Measurements from ENCODE around the gene NRG3.

The NRG3 gene

GRCh38 chr10:82750538-82750937 is 875.5 kb downstream of the NRG3 start:
- in situ Hi-C loops (cut with HindIII; ENCODE audit: low sequenced_read_pairs) = no loop called here

- in situ Hi-C loops (cut with HindIII; ENCODE audit: low sequenced_read_pairs) = no loop called here
Measured at GRCh38 chr10:82757397-82757796, 882.4 kb downstream of the NRG3 start.

DNA sequence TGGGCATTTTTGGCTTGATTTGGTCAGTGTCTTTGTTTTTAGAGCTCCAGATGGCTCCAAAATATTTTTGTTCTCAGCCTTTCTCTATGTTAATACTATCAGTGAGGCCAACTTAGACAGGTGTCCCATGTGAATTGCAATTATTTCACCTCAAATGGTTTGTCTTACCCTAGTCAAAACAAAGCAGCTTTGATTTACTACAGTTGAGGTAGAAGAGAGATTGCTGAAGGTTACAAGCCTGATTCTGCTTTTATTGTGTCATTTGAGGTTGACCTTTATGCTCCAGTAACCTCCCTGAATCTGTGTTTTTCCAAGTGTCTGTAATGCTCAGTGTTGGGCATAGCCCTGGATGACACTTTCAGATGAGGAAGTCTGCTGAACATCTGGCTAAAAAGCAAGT is 882.9 kb downstream of the NRG3 start:
- in situ Hi-C loops (cut with HindIII; ENCODE audit: low sequenced_read_pairs) = no loop called here

- in situ Hi-C loops (cut with HindIII; ENCODE audit: low sequenced_read_pairs) = no loop called here
Measured at GRCh38 chr10:82759050-82759449, 884.1 kb downstream of the NRG3 start.

DNA sequence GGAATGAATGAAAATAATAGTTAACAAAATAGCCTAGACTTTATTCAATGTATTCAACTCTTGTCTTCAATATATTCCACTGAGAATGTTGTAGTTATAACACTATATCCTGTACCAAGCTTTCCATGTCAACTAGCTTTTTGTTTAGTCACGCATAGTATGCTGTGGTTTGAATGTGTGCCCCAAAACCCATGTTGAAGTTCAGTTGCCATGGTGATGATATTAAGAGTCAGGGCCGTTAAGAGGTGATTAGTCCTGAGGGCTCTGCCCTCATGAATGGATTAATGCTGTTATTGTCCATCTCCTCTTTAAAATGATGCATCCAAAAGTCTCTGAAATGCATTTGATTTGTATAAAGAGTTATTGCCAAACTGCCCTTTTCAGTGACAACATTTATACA is 887.6 kb downstream of the NRG3 start:
- in situ Hi-C loops (cut with HindIII; ENCODE audit: low sequenced_read_pairs) = no loop called here

DNA sequence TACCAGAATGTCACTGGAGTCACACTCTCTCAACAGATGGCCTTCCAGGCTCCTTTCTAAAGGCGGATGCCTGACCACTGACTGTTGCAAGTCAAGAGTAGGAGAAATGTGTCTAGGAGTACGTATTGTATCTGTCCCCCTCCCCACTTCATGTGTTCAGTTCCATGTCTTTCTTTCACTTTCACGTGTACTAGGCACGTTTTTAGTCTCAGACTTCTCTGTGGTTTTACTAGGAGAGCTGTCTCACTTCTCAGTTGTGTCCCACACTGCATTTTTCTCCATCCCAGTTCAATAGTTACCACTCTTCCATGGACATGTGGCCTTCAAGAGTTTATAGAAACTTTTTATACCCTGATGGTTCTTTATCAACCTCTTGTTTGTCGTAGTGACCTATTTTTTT is 893.0 kb downstream of the NRG3 start:
- in situ Hi-C loops (cut with HindIII; ENCODE audit: low sequenced_read_pairs) = no loop called here

- in situ Hi-C loops (cut with HindIII; ENCODE audit: low sequenced_read_pairs) = no loop called here
Measured at GRCh38 chr10:82778908-82779307, 903.9 kb downstream of the NRG3 start.

DNA sequence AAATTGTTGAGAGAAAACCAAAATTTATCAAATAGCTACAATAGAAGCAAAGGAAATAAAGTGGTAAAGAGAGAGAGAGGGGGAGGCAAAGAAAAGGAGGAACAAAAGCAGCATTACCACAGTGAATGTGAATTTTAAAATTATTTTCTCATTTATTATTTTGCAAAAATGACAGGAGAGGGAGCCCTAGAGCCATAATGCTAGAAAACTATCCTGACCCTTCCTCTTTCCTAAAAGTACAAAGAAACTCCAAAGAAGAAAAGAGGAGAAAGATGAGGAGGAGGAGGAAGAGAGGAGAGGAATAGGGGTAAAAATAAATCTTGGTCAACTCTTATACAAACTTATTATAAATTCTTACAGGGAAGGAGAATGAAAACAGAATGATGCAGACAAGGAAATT is 921.5 kb downstream of the NRG3 start:
- in situ Hi-C loops (cut with HindIII; ENCODE audit: low sequenced_read_pairs) = no loop called here

GRCh38 chr10:82801289-82801688 is 926.3 kb downstream of the NRG3 start:
- in situ Hi-C loops (cut with HindIII; ENCODE audit: low sequenced_read_pairs) = no loop called here

DNA sequence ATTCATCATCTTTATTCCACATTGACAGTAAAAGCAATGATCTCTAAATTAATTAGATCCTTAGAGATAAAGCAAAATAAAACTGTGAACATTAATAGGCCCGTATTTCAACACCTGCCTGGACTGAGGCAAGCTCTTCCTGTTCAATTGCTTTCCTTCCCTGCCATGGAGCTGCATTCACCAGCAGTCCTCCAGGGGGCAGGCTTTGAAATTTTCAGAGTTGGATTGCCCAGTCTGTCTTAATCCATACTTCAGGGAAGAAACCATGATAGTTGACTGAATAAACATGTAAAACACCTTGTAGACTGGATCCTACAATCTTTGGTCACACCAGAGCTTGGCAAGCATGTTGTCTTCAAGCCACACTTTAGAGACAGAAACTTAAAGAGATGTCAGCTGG is 936.6 kb downstream of the NRG3 start:
- in situ Hi-C loops (cut with HindIII; ENCODE audit: low sequenced_read_pairs) = no loop called here

DNA sequence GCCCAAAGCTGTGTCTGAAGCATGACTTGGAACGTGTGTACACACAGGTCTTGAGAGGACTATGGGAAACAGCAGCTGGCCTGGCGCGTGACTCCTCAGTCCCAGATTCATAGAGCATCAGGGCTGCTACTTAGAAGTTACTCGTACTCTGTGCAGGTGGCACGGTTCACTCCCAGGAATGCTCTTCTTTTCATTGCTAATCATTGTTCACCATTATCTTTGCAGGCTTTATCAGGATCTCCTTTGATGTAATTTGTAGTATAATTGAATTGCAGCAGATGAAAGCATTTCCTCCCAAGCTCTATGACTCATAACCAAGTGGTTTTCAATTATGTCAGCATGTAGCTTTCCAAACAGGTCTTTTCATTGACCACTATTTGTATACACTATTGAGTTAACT is 938.9 kb downstream of the NRG3 start:
- in situ Hi-C loops (cut with HindIII; ENCODE audit: low sequenced_read_pairs) = no loop called here

- in situ Hi-C loops (cut with HindIII; ENCODE audit: low sequenced_read_pairs) = no loop called here
Measured at GRCh38 chr10:82814635-82815034, 939.6 kb downstream of the NRG3 start.

GRCh38 chr10:82815680-82816079 is 940.7 kb downstream of the NRG3 start:
- in situ Hi-C loops (cut with HindIII; ENCODE audit: low sequenced_read_pairs) = no loop called here

GRCh38 chr10:82817676-82818422 is 942.9 kb downstream of the NRG3 start:
- in situ Hi-C loops (cut with HindIII; ENCODE audit: low sequenced_read_pairs) = no loop called here

DNA sequence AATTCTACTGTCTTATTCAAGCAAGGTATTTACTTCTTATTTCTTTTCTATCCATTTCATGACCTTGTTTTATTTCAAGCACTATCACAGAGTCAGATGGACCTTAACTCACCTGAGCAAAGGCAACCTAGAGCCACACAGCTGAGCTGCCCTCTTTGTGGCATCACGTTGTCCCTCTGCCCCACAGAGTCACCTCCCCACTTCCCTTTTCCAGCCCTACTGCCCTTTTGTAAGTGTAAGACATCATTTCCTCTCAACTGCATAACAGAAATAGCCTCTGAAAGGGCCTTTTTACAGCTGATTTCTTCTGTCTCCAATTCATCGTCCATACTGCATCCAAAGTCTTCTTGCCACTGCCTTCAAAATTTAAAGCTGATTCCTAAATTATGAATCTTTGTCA is 946.0 kb downstream of the NRG3 start:
- in situ Hi-C loops (cut with HindIII; ENCODE audit: low sequenced_read_pairs) = no loop called here

GRCh38 chr10:82826132-82826531 is 951.1 kb downstream of the NRG3 start:
- in situ Hi-C loops (cut with HindIII; ENCODE audit: low sequenced_read_pairs) = no loop called here

DNA sequence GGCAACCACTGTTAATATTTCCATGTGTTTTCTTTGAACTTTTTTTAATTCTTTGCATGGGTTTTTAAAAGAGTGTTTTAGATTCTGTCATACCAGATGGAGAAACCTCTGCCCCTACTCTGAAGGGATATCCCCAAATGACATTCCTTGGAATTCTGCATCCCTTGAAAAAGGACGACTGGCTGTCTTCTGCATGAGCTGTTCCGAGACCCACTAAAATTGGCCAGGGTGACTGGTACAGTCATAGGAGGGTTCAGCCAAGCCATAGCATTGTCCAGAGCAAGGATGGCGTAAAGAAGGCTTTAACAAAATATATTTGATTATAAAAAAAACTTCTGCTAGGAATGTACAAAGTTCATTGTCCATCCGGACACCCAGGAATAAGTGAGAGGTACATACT is 952.9 kb downstream of the NRG3 start:
- in situ Hi-C loops (cut with HindIII; ENCODE audit: low sequenced_read_pairs) = no loop called here

DNA sequence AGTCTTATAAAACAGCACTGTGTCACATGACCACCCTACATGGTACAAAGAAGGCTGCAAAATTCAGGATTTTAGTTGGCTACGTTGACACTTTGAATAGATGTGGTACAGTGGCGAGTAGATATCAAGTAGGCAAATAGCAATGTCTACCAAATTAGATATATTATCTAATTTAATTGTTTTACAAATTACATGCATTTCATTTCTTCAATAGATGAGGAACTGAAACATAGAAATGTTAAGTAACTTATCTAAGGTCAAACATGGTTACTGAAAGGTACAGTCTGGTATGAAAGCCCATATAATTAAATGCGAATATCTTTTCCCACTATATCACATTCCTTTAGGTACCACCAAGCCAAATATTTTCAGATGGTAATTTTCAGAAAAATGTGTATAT is 972.2 kb downstream of the NRG3 start:
- in situ Hi-C loops (cut with HindIII; ENCODE audit: low sequenced_read_pairs) = no loop called here

DNA sequence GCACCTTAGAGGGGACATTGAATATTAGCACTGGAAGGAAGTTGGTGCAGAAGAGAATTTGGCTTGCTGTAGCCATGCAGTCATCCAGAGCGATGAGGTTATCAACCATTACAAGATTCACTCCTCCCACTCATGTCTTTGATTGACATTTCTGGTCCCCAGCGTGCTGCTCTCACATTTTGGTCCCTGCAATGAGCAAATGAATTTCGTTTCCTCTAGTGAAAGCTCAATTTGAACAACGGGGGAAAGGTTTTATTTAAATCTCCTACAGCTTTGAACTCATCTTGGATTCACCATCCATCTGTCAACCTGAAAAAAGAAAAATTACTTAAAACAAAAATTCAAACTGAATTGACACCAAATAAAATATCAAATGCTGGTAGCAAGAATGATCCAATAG is 975.2 kb downstream of the NRG3 start:
- in situ Hi-C loops (cut with HindIII; ENCODE audit: low sequenced_read_pairs) = no loop called here

DNA sequence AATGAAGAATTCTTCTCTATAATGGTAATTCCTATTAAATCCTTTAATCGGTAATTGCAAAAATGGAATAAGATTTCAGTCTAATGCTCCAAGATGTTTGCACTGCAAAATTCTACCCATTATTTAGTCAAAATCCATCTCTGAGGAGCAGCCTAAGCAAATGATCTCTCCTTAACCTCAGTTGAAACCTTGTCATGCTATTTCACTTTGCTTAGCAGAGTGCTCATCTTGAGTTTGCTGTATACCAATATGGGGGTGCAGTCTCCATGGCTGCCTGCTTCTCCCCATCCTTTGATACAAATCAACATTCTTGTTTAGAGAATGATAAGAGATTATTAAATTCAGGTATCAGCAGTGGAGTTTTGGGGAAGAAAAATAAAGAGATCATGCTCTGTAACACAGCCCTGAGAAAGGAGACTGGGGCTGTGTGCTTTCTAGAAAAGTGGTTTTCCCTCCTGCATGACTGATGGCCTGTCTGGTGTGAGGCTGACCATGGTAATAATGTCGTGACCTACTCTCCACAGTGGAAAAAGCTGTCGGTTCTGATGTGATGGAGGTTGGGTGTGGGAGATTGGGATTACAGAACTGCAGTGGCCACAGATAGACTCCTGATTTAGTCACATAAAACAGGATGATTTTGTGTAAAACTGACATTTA is 982.1 kb downstream of the NRG3 start:
- in situ Hi-C loops (cut with HindIII; ENCODE audit: low sequenced_read_pairs) = no loop called here

DNA sequence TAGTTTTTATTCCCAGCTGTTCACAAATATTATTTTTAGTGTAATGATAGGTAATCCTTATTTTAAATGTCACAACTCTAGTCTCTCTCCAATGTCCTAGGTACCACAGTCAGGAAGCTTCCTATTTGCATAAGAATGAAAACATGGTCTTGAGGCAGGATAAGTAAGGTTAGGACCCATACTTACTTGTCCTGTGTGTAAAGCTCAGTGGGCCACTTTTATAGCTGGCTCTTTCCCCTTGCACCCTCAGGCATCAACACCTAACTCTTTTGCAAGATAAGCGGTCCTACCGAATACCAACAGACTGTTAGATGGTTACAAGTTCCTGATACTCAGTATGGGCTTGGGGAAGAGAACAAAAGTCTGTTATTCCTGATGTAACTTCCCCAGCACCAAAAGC is 986.9 kb downstream of the NRG3 start:
- in situ Hi-C loops (cut with HindIII; ENCODE audit: low sequenced_read_pairs) = no loop called here

DNA sequence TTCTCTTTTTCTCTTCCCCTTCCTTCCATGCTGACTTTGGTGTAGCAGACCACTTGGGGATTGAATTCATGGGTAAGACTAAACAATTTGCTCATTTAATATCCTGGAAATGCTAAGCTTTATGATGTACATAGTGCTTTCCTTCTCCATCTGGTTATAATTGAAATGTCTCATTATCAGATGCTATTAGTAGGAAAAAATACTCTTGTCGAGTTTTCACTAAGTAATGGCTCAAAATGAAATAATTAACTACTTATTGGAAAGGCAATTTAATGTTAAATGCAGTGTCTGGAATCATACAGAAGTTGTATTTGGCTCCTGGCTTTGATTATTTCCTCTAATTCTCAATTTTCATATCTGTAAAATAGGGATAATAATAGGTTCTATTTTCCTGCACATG is 990.4 kb downstream of the NRG3 start:
- in situ Hi-C loops (cut with HindIII; ENCODE audit: low sequenced_read_pairs) = no loop called here

Measured in endothelial cell of hepatic sinusoid (primary cell).